ENCODE data around the gene ALDH3A1.

The ALDH3A1 gene

DNA sequence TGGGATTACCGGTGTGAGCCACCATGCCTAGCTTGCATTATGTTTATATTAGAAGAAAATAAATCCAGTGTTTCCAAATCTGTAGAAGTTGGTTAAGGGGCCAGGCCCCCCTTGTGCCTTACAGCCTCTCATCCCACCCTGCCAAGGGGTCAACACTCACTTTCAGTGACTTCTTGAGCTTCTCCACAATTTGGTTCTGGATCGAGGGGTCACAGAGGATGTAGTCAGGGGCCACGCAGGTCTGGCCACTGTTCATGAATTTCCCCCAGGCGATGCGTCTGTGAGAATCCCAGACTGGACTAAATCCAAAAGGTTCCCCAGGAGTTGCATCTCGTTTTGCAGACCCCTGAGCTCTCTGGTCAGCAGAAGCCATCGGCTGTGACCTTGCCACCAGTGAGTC, 7.2 kb downstream of the ALDH3A1 start:
- H3K4me3 ChIP-seq (ENCODE audit: low read length) = no peak overlapping the region
- H3K4me1 ChIP-seq (ENCODE audit: control insufficient read depth, insufficient read depth, low read length) = peaks cover 3% of the 10 kb centered on the region; the same call in 1 of the 2 replicates
- no peaks in the 10 kb centered on the region for H3K27me3 ChIP-seq (ENCODE audit: control insufficient read depth, insufficient read depth, low read length)
- no peak overlapping the region for H3K27ac ChIP-seq (ENCODE audit: low read length)
- WGBS (ENCODE audit: insufficient coverage, insufficient read length) = no CpG with 5 or more reads among the region's 7 CpGs
- H3K9me3 ChIP-seq (ENCODE audit: control insufficient read depth, insufficient read depth, low read length) = no peaks in the 10 kb centered on the region
- DNase-seq (ENCODE audit: low read depth, low spot score) = no peak
- H3K36me3 ChIP-seq (ENCODE audit: control insufficient read depth, insufficient read depth, low read length) = no peaks in the 10 kb centered on the region

DNA sequence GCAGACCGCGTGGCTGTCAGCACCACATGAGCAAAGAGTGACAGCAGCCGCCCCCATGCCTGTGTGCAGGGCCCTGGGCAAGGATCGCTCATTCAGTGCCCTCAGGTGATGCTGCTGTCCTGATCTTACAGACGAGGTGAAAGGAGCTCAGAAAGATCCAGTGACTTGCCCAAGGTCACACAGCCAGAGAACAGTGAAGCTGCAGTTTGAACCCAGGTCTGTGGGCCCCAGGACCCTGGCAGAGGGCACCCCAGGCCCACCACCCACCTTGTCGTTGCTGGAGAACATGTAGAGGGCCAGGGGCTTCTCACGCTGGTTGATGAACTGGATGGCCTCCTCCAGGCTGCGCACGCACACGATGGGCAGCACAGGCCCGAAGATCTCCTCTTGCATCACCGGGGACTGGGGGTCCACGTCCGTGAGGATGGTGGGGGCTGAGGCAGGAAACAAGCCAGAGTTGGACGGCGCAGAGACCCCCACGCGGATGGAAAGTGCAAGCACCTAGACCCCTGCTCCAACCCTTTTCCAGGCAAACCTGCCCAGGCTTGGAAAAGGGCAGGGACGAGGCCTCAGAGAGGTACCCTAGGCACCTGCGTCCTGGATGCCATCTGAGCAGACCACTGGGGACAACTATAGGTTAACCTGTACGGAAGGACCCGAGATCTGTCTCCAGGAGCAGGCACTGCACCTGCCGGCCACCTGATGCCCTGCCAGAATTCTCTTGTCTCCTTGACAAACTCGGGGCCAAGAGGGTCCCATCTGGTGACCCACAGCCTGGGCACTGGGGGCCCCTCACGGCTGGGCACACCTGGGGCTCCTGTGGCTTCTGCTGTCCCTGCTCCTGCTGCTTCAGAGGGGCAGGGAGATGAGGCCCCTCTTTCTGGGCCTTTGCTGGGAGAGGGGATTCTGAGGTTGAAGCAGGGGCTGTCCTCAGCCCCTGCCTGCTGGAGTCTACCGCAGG, 8.6 kb downstream of the ALDH3A1 start:
- Histone ChIP-seq H3K9me3 (ENCODE audit: control insufficient read depth, insufficient read depth, low read length) (no peaks in the 10 kb centered on the region), H3K36me3 (ENCODE audit: control insufficient read depth, insufficient read depth, low read length) (no peaks in the 10 kb centered on the region), H3K4me1 (ENCODE audit: control insufficient read depth, insufficient read depth, low read length) (no peaks in the 10 kb centered on the region), H3K4me3 (ENCODE audit: low read length) (no peak overlapping the region), H3K27ac (ENCODE audit: low read length) (no peak overlapping the region), H3K27me3 (ENCODE audit: control insufficient read depth, insufficient read depth, low read length) (no peaks in the 10 kb centered on the region)
- DNase-seq (ENCODE audit: low read depth, low spot score) = no peak
- no CpG with 5 or more reads among the region's 26 CpGs for WGBS (ENCODE audit: insufficient coverage, insufficient read length)

DNA sequence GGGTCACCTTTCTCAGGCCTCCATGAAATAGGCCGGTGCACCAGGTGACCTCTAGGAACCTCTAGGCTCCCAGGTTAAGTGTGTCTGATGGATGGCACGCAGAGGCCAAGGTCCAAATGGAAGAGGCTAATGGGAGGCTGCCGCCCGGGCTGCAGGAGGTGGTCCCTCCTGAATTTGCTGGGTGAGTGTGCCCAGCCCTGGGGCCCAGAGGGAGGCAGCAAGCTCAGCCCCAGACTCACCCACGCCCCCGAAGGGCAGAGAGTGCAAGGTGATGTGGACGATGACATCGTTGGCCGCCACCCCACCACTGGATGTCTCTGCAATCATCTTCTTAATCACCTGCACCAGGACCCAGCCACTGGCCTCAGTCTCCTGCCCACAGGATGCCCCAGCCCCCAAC, 9.3 kb downstream of the ALDH3A1 start:
- no CpG with 5 or more reads among the region's 9 CpGs for WGBS (ENCODE audit: insufficient coverage, insufficient read length)
- Histone ChIP-seq H3K27ac (ENCODE audit: low read length) (no peak overlapping the region), H3K4me1 (ENCODE audit: control insufficient read depth, insufficient read depth, low read length) (no peaks in the 10 kb centered on the region), H3K4me3 (ENCODE audit: low read length) (no peak overlapping the region), H3K36me3 (ENCODE audit: control insufficient read depth, insufficient read depth, low read length) (no peaks in the 10 kb centered on the region), H3K27me3 (ENCODE audit: control insufficient read depth, insufficient read depth, low read length) (no peaks in the 10 kb centered on the region), H3K9me3 (ENCODE audit: control insufficient read depth, insufficient read depth, low read length) (no peaks in the 10 kb centered on the region)
- DNase-seq (ENCODE audit: low read depth, low spot score) = no peak

DNA sequence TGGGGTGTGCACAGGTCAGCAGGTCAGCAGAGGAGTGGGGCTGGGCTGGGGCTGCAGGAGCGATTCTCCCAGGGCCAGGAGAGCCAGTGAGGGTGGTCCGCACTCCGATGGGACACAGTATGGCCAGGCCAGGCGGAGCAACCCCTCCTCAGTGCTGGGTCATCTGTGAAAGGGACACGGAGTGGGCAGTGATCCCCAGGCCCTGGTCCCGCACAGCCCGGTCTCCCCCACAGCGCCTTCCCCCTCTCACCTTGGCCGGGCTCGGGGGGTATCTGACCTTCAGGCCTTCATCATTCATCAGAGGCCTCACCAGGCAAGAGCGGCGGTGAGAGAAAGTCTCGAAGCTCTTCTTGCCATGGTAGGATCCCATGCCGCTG, 10.0 kb downstream of the ALDH3A1 start:
- WGBS (ENCODE audit: insufficient coverage, insufficient read length) = no CpG with 5 or more reads among the region's 14 CpGs

DNA sequence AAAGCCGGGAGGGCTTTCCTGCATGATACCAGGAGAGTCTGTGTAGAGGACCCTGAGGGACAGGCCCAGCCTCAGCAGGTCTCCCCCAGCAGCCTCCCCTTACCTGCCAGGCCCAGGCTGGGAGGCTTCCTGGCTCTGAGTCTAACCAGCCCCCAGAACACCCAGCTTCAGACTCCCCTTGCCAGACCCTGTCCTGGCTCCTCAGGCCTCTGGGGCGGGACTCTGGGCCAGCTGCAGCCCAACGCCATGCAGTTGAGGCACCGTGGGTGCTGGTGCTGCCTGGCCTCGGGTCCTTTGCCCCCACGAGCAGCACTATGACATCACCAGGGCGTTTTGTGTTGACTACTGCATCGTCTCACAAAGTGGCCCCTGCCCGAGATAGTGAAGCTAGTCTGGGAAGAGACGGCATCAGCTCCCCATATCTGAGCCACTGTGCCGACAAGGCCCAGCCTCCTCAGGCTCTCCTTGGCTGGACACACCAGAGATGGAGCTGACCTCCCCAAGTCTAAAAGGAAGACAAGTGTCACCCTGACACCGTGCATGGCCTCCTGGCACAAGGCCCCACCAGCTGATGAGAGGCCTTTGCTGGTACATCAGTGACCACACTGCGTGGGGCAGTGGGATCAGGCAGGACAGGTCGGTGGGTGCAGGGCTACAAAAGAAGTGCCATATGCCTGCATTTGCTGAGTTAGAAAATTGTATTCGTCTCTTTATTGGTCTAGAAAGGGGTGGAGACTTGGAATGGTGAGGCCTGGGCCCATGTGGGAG, 10.6 kb downstream of the ALDH3A1 start:
- Histone ChIP-seq H3K9me3 (ENCODE audit: control insufficient read depth, insufficient read depth, low read length) (no peaks in the 10 kb centered on the region), H3K27me3 (ENCODE audit: control insufficient read depth, insufficient read depth, low read length) (no peaks in the 10 kb centered on the region), H3K36me3 (ENCODE audit: control insufficient read depth, insufficient read depth, low read length) (no peaks in the 10 kb centered on the region), H3K4me3 (ENCODE audit: low read length) (no peak overlapping the region), H3K4me1 (ENCODE audit: control insufficient read depth, insufficient read depth, low read length) (no peaks in the 10 kb centered on the region), H3K27ac (ENCODE audit: low read length) (no peak overlapping the region)
- no peak for DNase-seq (ENCODE audit: low read depth, low spot score)
- no CpG with 5 or more reads among the region's 15 CpGs for WGBS (ENCODE audit: insufficient coverage, insufficient read length)

More for the DNA sequence above, 10.0 kb downstream of the ALDH3A1 start:
- no peak for DNase-seq (ENCODE audit: low read depth, low spot score)
- Histone ChIP-seq H3K9me3 (ENCODE audit: control insufficient read depth, insufficient read depth, low read length) (no peaks in the 10 kb centered on the region), H3K27me3 (ENCODE audit: control insufficient read depth, insufficient read depth, low read length) (no peaks in the 10 kb centered on the region), H3K27ac (ENCODE audit: low read length) (no peak overlapping the region), H3K36me3 (ENCODE audit: control insufficient read depth, insufficient read depth, low read length) (no peaks in the 10 kb centered on the region), H3K4me3 (ENCODE audit: low read length) (no peak overlapping the region), H3K4me1 (ENCODE audit: control insufficient read depth, insufficient read depth, low read length) (no peaks in the 10 kb centered on the region)

DNA sequence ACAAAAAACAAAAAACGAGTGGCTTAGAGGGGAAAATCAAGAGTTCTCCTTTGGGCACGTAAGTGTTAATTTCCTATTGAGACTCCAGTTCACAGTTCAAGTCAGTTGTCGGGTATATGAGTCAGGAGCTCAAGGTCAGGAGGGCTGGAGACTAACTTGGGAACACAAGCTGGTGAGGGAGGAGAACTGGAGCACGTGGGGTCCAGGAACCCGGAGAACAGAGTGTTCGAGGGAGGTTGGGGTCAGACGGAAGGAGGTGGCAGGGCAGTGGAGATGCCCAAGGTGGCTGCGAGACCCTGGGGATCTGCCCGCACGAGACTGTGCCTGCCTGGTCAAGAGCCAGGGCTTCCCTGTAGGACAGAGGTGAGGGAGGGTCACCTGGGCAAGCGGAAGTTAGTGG, 12.0 kb downstream of the ALDH3A1 start:
- no peak for DNase-seq (ENCODE audit: low read depth, low spot score)
- Histone ChIP-seq H3K27ac (ENCODE audit: low read length) (no peak overlapping the region), H3K27me3 (ENCODE audit: control insufficient read depth, insufficient read depth, low read length) (no peaks in the 10 kb centered on the region), H3K36me3 (ENCODE audit: control insufficient read depth, insufficient read depth, low read length) (no peaks in the 10 kb centered on the region), H3K4me3 (ENCODE audit: low read length) (no peak overlapping the region), H3K9me3 (ENCODE audit: control insufficient read depth, insufficient read depth, low read length) (no peaks in the 10 kb centered on the region), H3K4me1 (ENCODE audit: control insufficient read depth, insufficient read depth, low read length) (no peaks in the 10 kb centered on the region)
- WGBS (ENCODE audit: insufficient coverage, insufficient read length) = no CpG with 5 or more reads among the region's 11 CpGs

DNA sequence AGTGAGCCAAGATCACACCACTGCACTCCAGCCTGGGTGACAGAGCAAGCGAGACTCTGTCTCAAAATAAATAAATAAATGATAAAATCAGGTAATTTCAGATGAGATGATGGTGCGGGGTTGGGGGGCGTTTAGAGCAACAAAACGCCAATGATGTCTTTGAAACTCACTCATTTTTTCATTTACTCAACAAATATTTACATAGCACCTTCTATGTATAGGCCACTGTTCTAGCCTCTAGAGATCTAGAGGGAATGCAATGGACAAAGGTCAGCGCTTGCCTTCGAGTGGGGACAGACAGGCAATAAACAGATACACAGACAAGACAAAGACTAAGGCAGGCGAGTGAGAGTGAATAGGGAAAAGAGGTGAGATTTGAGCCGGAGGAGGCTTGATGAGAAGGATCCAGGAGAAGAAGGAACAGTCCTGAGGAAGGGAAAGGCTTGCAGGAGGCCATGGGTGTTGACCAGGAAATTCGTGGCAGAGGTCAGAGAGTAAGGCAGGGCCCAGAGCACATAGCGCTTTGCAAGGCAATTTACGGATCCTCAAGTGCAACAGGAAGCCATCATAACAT, 14.1 kb downstream of the ALDH3A1 start:
- Histone ChIP-seq H3K27ac (ENCODE audit: low read length) (no peak overlapping the region), H3K9me3 (ENCODE audit: control insufficient read depth, insufficient read depth, low read length) (no peaks in the 10 kb centered on the region), H3K36me3 (ENCODE audit: control insufficient read depth, insufficient read depth, low read length) (no peaks in the 10 kb centered on the region), H3K4me3 (ENCODE audit: low read length) (no peak overlapping the region), H3K4me1 (ENCODE audit: control insufficient read depth, insufficient read depth, low read length) (no peaks in the 10 kb centered on the region), H3K27me3 (ENCODE audit: control insufficient read depth, insufficient read depth, low read length) (no peaks in the 10 kb centered on the region)
- no peak for DNase-seq (ENCODE audit: low read depth, low spot score)
- WGBS (ENCODE audit: insufficient coverage, insufficient read length) = no CpG with 5 or more reads among the region's 11 CpGs

DNA sequence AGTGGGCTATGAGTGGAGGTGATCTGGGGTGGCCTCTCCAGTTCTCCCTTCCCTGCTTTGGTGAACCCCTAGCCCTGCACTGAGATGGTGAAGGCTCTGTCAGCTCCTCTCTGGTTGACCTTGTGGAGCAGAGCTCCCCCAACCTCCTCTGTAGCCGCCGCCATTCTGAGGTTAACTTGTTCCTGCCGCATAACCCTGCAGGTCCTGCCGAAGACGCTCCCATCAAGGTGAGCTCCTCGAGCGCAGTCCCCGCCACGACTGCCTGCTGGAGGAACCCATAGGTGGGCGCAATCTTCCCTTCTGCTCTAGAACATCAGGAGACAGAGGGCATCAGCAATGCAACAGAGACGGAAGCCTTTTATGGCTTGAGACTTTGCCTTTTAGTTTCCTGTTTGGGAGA, 16.5 kb downstream of the ALDH3A1 start:
- Histone ChIP-seq H3K27me3 (ENCODE audit: control insufficient read depth, insufficient read depth, low read length) (no peaks in the 10 kb centered on the region), H3K27ac (ENCODE audit: low read length) (no peak overlapping the region), H3K4me1 (ENCODE audit: control insufficient read depth, insufficient read depth, low read length) (no peaks in the 10 kb centered on the region), H3K36me3 (ENCODE audit: control insufficient read depth, insufficient read depth, low read length) (no peaks in the 10 kb centered on the region), H3K9me3 (ENCODE audit: control insufficient read depth, insufficient read depth, low read length) (no peaks in the 10 kb centered on the region), H3K4me3 (ENCODE audit: low read length) (no peak overlapping the region)
- no peak for DNase-seq (ENCODE audit: low read depth, low spot score)
- WGBS (ENCODE audit: insufficient coverage, insufficient read length) = no CpG with 5 or more reads among the region's 11 CpGs

DNA sequence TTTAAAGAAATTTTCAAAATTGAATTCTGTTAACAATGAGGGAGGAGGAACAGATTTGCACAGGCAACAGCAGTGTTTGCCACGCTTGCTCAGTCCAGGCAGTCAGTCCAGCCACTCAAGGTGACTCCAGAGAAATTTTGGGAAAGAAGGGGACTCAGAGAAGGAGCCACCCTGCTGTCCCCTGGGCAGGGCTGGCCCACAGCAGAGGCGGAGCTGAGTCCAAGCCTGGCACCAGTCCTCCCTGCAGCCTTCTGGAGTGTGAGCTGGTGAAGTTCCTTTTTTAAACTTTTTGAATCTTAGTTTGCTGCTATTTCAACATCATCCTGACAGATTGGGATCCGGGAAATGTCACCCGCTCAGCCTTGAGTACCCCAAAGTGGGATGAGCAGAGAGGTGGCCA, 17.3 kb downstream of the ALDH3A1 start:
- Histone ChIP-seq H3K36me3 (ENCODE audit: control insufficient read depth, insufficient read depth, low read length) (no peaks in the 10 kb centered on the region), H3K4me1 (ENCODE audit: control insufficient read depth, insufficient read depth, low read length) (no peaks in the 10 kb centered on the region), H3K27ac (ENCODE audit: low read length) (no peak overlapping the region), H3K27me3 (ENCODE audit: control insufficient read depth, insufficient read depth, low read length) (no peaks in the 10 kb centered on the region), H3K9me3 (ENCODE audit: control insufficient read depth, insufficient read depth, low read length) (no peaks in the 10 kb centered on the region), H3K4me3 (ENCODE audit: low read length) (no peak overlapping the region)
- WGBS (ENCODE audit: insufficient coverage, insufficient read length) = no CpG with 5 or more reads among the region's 4 CpGs
- no peak for DNase-seq (ENCODE audit: low read depth, low spot score)

DNA sequence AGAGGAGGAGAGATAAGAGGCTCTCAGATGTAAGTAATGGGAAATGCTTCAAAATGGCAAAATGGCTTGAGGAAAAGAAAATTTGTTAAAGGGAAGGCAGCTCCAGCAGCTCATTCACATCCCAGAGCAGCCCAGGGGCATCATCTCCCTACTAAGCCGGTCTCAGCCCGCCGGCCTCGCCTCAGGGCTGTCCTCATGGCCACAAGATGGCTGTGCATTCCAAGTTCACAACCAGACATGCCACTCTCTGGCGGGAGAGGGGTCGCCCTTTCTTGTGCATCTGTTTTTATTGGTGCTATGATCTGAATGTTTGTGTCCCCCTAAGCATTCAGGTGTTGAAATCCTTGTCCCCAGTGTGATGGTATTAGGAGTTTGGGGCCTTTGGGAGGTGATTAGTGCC, 18.2 kb downstream of the ALDH3A1 start:
- no peaks in the 10 kb centered on the region for H3K36me3 ChIP-seq (ENCODE audit: control insufficient read depth, insufficient read depth, low read length)
- DNase-seq (ENCODE audit: low read depth, low spot score) = no peak
- H3K9me3 ChIP-seq (ENCODE audit: control insufficient read depth, insufficient read depth, low read length) = no peaks in the 10 kb centered on the region
- no peaks in the 10 kb centered on the region for H3K27me3 ChIP-seq (ENCODE audit: control insufficient read depth, insufficient read depth, low read length)
- no peak overlapping the region for H3K27ac ChIP-seq (ENCODE audit: low read length)
- WGBS (ENCODE audit: insufficient coverage, insufficient read length) = no CpG with 5 or more reads among the region's 6 CpGs
- H3K4me1 ChIP-seq (ENCODE audit: control insufficient read depth, insufficient read depth, low read length) = no peaks in the 10 kb centered on the region
- no peak overlapping the region for H3K4me3 ChIP-seq (ENCODE audit: low read length)

Data from iPS DF 6.9 (cell line).